Activated effector memory CD4-positive, alpha-beta T cell treated with anti-CD3 and anti-CD28 coated beads, Interleukin-2, amount 50 U/mL, for 16 hours (primary cell): ENCODE measurements around the gene HIP1R.

Source experiments
- DNase-seq: peaks from one replicate; pipeline ENCODE4 v3.0.0-alpha.2; 2020

Gene HIP1R, protein sequence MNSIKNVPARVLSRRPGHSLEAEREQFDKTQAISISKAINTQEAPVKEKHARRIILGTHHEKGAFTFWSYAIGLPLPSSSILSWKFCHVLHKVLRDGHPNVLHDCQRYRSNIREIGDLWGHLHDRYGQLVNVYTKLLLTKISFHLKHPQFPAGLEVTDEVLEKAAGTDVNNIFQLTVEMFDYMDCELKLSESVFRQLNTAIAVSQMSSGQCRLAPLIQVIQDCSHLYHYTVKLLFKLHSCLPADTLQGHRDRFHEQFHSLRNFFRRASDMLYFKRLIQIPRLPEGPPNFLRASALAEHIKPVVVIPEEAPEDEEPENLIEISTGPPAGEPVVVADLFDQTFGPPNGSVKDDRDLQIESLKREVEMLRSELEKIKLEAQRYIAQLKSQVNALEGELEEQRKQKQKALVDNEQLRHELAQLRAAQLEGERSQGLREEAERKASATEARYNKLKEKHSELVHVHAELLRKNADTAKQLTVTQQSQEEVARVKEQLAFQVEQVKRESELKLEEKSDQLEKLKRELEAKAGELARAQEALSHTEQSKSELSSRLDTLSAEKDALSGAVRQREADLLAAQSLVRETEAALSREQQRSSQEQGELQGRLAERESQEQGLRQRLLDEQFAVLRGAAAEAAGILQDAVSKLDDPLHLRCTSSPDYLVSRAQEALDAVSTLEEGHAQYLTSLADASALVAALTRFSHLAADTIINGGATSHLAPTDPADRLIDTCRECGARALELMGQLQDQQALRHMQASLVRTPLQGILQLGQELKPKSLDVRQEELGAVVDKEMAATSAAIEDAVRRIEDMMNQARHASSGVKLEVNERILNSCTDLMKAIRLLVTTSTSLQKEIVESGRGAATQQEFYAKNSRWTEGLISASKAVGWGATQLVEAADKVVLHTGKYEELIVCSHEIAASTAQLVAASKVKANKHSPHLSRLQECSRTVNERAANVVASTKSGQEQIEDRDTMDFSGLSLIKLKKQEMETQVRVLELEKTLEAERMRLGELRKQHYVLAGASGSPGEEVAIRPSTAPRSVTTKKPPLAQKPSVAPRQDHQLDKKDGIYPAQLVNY

DNA sequence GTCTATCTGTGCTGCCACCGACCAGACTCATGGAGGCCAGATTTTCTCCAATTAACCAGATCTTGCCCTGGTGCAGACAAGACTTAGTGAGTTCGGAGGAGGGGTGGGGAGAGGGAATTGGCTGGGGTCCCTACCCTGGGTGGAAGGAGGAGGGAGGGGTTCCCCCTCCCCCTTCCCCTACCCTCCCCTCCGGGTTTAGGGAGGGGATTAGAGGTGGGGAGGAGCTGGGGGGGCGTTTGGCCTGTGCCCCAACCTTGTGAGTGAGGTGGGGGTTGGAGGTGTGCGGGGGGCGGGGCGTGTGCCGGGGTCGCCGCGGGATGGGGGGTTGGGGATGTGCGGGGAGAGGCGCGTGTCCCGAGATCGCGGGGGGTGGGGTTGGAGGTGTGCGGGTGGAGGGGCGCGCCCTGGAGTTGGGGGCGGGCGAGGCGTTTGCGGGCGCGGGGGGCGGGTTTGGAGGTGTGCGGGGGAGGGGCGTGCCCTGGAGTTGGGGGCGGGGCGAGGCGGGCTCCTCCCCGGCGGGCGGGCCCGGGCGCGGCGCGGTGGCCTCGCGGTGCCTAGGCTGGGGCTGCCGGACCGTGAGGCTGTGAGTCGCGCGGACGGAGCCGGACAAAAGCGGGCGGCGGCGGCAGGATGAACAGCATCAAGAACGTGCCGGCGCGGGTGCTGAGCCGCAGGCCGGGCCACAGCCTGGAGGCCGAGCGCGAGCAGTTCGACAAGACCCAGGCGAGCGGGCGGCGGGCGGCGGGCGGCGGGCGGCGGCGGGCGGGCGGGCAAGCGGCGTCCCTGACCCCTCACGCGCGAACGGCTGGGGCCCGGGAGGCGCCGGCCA is at the start of gene HIP1R:
Gene HIP1R, plus strand, starts transcription at position 537 of the 829 bp plus-strand sequence. Its CDS starts 94 bp downstream, at position 631.
- peak; percentile 84 for DNase-seq

DNA sequence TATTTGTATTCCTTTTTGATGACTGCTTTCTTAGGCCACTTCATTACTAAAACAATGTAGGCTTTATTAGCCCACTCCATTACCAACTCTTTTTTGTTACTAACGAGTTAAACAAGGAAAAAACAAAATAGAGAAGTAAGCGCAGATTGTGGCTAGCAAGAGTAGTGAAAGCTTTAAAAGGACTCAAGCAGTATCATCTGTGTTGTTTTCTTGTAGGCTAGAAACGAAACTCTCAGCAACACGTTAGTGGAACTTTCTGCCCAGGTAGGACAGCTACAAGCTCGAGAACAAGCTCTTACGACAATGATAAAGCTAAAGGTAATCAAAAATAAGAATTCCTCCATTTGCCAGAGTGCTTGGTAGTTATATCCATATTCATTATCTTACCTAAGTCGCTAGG is 49.8 kb upstream of the HIP1R start:
- no peak for DNase-seq

DNA sequence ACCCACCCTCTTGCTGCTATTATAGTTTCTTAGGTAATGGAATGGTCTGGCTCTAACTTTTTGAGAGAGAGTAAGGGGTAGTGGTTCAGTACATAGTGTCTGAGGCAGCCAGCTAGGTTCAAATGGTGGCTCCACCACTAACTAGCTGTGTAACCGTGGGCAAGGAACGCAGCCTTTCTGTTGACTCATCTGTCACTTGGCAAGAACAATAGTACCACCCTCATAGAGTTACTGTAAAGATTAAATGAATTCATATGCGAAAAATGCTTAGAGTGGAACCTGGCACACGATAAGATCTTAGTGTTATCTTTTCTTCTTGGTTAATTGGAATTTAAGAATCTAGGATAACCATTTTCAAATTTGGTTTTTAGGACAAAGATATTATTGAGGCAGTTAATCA is 46.9 kb upstream of the HIP1R start:
- DNase-seq: no peak

DNA sequence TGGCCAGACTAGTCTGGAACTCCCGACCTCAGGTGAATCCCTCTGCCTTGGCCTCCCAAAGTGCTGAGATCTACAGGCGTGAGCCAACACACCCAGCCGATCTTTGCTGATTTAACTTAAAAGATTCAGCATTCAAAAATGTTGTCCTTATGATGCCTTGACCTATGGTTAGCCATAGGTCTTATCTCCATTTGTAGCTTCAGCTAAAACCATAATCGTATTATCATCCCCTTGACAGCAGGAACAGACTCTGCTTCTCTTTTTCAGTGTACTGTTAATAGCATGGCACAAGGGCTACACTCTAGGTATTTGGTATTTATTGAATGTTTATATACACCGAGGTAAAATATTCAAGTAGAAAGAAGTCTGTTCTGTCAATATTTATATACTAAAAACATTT is 45.6 kb upstream of the HIP1R start:
- DNase-seq: no peak

DNA sequence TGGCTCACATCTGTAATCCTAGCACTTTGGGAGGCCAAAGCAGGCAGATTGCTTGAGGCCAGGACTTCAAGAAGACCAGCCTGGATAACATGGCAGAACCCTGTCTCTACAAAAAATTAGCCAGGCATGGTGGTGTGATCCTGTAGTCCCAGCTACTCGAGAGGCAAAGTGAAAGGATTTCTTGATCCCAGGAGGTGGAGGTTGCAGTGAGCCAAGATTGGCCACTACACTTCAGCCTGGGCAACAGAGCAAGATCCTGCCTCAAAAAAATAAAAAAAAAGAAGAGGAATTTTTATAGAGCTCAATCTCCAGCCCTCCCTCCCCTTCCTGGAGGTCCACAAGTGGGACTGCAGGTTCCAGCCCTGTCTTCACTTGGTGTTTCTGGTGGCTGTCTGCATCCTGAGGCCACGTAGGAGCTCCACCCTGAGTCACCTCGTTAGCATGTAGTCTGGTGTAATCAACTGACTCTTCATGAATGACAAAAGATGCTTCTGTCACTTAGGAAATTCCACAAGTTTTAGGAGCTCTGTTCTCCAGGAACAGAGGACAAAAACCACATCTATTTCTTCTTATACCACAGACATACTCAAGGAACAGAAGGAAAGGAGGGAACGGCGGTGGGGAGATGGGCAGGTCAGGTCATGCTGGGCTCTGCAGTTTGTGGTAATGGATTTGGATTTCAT is 44.7 kb upstream of the HIP1R start:
- no peak for DNase-seq

DNA sequence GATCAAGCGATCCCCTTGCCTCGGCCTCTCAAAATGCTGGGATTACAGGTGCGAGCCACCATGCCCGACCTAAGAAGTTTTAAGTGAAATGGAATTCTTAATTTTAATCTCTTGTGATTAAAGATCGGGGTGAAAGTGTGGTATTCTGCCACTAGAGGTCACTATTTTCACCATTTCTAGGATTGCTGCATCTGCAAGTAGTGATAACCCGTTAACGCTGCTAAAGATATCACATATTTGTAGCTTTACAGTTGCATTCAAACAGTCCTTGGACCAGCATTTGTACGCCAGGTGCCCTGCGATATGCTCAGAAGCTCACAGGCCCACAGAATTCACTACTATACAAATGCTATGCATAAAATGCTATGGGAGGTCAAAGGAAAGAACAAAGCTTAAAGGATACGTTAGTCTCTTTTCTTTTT is 41.6 kb upstream of the HIP1R start:
- DNase-seq: peak; percentile 61

DNA sequence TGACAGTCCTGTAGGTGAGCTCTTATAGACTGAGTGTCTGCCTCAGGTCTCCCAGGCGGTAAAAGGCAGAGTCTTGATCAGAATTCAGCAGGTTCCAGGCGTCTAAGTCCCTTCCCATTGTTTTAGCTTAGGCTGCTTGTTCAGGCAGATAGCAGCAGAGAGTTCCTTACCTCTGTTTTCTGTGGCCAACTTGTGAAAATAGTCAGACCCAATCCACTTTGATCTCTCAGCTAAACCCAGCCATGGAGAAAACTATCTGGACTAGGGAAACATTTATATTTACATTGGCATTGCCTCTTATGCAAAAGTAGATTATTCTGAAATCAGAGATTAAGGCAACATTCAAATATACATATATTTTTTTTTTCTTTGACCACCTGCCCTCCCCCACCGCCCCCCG is 39.5 kb upstream of the HIP1R start:
- DNase-seq: peak; percentile 1

DNA sequence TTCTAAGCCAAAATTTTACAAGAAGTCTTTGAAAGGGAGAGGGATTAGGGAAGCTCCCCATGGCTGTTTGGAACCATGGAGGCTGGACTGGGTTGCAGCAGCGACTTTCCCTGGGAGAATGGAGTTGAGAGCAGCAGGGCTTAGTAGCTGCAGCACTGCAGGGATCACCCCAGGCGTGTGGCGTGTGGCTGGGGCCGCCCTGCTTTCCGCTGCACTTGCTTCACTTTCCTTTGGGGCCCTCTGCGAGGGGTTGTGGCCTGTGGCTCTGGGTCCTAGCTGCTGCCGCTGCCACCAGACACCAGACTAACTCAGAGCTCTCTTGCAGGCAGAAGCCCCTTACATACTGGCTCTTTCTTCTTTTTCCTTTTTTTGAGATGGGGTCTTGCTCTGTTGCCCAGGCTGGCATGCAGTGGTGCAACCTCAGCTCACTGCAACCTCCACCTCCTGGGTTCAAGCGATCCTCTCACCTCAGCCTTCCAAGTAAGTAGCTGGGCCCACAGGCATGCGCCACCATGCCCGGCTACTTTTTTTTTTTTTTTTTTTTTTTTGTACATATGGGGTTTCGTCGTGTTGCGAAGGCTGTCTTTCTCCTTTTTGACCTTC is 35.5 kb upstream of the HIP1R start:
- peak; percentile 41 for DNase-seq

DNA sequence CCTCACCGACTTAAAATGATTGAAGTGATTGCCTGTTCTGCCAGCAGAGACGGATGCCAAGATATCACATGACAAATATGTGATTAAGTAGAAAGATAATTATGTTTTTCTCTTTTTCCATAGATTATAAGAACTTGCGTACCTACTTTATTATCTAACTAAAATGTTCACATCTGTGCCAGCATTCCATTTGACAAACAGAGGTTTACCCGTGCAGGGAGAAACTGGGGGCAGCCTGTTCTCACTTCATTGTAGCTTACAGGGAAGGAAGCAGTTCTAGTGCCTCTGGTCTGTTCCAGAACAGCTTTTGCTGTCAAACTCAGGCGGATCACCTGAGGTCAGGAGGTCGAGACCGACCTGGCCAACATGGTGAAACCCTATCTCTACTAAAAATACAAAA is 31.3 kb upstream of the HIP1R start:
- DNase-seq: peak; percentile 30

DNA sequence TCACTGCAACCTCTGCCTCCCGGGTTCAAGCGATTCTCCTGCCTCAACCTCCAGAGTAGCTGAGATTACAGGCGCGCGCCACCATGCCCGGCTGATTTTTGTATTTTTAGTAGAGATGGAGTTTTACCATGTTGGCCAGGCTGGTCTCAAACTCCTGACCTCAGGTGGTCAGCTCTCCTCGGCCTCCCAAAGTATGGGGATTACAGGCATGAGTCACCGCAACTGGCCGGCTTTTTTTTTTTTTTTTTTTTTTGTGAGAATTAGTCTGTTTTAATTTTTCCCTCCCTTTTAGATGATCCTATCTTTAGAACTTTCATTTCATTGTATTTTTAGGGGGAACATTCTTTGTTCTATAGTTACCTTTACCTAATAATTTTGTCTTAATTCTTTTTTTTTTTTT is 30.3 kb upstream of the HIP1R start:
- DNase-seq: peak; percentile 6

DNA sequence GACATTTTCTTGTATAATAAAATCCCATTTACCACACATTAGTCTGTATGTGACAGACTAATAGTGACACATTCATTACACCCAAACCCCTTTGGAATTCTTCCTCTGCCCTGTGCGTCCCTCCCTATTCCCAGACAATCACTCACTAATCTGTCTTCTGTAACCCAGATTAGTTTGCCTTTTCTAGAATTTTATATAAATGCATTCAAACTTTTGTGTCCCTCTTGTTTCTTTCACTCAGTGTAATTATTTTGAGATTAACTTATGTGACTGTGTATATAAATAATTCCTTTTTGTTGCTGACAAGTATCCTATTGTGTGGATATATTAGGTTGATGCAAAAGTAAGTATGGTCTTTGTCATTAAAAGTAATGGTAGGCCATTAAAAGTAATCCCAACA is 27.6 kb upstream of the HIP1R start:
- DNase-seq: no peak

DNA sequence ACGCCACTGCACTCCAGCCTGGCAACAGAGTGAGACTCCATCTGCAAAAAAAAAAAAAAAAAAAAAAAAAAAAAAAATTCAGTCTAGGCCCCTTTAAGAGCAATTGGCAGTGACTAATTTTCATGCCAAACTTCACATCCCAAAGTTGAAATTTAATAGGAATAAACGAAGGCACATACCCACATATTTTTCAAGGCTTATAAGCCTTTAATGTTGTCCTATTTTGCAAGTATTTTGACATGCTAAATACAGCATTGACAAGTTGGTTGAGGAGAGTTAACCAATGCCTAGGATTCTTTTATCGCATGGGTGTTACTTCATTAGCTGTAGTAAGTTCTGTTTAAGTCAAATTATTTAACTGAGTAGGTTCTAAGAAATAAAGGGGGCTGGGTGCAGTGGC is 23.5 kb upstream of the HIP1R start:
- no peak for DNase-seq

DNA sequence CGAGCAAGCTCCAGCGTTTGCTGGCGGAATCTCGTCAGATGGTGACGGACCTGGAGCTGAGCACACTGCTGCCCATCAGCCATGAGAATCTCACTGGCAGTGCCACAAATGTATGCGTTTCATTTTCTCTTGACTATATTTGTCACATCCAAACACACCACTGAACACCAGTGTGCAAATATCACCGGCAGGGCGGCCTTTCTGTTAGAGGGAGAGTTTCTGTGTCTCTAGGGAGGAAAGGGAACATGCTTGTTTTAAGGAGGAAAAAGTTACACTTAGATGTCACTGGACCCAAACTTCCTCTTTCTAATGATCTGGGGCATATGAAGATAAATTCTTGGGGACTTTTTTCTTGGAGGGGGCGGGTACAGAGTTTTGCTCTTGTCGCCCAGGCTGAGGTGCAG is 21.9 kb upstream of the HIP1R start:
- DNase-seq: peak; percentile 4

DNA sequence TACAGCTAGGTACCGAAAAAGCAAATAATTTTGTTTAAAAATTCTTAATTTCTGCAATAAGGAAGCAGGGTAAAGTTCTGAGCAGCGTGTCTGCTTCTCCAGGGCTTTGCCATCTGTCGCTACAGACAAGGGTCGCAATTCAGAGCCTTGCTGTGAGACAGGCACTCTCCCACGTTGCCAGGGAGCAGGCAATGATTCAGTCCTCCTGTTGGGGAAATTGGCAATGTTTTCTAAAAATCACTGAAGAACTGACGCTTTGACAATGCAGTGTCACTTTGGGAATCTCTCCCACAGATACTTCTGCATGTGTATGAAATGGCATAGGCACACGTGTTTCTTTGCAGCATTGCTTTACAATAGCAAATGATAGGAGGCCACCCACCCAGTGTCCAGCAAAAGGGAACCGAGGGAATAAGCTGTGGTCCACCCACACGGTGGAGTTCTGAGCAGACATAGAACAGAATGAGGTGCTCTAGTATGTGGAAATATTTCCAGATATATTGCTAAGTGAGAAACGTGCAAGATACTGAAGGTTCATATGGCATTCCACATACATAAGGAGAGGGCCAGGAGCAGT is 16.0 kb upstream of the HIP1R start:
- DNase-seq: peak; percentile 34

DNA sequence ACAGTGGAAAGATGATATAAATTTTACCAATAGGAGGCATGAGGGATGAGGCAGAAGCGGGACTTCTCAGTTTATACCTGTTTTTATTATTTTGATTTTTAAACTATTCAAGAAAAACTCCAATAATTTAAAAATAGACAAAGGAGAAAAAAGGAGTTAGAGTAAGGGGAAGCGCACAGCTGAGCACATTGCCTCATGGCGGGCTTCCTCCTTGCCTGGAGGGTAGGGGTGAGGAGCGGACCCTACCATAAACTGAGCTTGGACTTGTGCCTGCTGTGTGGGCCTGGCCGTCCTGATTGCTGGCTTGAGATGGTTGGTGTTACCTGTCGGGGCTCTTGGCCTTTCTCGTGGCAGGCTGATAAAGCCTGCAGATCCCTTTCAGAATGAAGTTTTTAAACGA is 15.1 kb upstream of the HIP1R start:
- peak; percentile 31 for DNase-seq

DNA sequence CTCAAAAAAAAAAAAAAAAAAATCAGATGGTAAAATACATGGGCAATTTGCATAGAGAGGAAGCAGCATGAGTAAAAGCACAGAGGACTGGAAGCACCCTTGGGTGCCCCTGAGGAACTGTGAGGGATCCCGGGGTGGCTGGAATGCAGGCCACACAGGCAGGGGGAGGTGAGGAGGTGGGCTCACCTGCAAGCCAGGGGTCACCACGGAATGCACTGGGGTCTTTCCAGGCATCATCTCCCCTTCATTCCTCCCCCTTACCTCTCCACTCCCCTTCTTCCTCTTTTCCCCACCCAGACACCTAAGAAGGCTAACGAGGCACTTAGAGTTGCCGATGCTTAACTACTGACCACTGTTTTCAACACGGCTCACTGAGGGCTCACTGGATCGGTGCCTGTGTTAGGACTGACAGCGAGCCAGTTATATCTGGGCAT is 14.4 kb upstream of the HIP1R start:
- peak; percentile 39 for DNase-seq

DNA sequence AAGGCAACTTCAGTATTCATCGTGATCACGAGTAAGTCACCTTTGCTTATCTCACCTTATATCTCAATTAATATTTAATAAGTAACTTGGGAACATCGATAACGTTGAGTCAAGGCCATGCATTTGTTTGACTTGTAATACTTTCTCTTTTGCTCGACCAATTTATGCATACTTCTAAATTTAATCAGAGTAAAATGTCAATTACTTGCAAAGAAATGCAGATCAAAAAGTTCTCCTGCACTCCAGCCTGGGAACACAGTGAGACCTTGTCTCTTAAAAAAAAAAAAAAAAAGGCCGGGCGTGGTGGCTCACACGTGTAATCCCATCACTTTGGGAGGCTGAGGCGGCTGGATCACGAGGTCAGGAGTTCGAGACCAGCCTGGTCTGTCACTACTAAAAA is 11.8 kb upstream of the HIP1R start:
- no peak for DNase-seq

DNA sequence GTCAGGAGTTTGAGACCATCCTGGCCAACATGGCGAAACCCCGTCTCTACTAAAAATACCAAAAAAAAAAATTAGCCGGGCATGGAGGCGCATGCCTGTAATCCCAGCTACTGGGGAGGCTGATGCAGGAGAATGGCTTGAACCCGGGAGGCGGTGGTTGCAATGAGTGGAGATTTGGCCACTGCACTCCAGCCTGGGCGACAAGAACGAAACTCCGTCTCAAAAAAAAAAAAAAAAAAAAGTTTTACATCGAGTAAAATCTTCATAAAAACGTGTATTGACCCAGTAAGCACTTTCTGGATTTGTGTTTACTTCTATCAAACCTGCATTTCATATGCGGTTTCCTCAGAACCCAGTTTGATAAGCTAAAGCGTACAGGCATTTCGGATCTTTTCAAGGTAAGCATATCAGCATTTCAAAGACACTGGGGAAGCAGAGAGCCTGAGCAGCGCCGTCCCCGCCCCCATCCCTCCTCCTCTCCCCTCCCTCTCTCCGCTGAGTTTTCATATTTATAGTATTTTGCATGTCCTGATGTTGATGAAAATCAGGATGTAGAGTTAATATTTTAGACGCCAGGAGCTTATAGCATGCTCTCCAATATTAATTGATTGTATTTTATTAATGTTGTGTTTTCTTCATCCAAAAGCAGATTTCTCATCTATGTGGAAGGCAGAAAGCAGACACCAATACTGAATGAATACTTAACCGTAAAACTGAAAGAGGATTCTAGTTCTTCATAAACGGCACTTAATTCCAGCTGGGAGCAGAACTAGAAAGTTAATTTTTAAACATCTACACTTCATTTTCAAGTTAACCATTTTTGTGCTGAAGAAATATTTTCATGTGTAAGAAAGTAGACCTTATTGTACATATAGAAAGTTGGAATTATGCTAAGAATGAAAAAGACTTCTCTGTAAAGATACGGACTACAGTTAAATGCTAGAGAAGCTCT is 9.2 kb upstream of the HIP1R start:
- peak; percentile 55 for DNase-seq

DNA sequence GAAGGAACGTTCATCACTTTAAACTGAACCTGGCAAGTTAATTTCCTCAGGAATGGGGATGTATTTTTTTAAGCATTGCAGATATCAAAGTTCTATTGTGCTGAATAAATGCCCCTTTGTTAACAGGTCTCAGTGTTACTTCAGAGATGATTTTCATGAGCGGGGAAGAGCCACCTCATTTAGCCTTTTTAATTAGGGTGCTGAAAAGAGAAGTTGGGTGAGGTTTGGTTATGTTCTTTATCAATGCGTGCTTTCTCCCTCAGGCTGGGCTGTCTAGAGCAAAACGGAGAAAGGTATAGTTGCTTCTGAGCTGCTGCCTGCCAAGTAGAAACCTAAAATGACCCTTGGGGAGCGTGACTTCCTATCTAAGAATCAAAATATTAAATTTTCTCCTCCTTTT is 8.0 kb upstream of the HIP1R start:
- no peak for DNase-seq
